ENCODE data around the gene OTULIN. TPM values are rescaled to one million over a fixed set of nuclear protein-coding genes. Genes with fewer than 3 reads are reported as not detected.

Gene OTULIN
- total and polyA plus RNA-seq, 2 of the 8 experiments (the other 6 are each of a cell fraction or from before 2014, with no cell fraction given): 5.2 to 34.8 TPM

DNA sequence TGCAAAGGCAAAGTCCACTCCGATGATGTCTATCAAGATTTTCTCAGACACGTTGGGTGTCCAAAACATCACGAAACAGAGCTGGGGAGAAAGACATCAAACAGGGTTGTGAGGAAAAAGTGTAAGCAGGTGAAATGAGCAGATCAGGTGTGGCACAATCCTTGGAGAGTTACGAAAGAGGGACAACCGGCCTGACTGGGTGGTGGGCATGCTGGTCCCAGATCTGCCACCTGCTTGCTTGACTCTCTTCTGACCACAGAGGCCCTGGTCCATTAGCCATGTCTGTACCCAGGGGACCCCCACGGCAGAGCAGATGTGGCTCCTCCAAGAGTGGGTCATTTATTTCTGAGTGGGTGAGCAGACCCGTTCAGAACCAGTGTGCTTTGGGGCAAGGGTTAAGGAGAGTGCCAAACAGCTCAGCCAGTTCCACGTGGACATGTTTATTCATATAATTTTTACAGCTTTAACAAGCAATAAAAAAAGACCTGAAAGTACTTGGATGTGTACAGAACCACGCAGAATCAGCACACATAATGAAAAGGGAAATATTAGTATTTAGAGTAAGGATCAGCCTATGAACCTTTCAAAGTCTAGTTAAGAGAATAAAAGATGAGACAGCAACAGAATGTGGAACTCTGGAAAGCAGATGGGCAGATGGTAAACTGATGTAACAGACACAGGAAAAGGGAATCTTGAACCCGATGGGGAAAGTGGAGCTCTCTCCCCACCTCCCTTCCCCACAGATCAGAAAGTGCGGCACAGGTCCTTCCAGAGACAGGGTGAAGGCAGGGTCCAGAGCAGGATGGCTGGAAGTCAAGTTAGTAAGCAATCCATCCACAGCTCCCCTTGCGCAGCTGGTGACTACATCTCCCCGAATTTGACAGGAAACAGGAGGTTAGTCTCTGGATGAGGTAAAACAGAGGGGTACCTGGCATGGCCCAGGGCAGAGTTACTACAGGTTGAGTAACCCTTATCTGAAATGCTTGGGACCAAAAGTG is 52.5 kb downstream of the OTULIN start (continued):
- TF ChIP-seq YY1 (IDR thresholded peaks at IDR 0.05; ENCODE audit: low read depth, low read length): no peak
- TF ChIP-seq BCL11A (IDR thresholded peaks at IDR 0.05; ENCODE audit: low read depth in 2 of 2, low read length in 2 of 2): no peak
- no peak for TF ChIP-seq CHD1 (IDR thresholded peaks at IDR 0.05; ENCODE audit: low read depth, low read length)
- no peak for TF ChIP-seq NANOG (IDR thresholded peaks at IDR 0.05; ENCODE audit: insufficient read depth, low read depth, low read length, poor library complexity, severe bottlenecking)
- TF ChIP-seq, protein P1, sequence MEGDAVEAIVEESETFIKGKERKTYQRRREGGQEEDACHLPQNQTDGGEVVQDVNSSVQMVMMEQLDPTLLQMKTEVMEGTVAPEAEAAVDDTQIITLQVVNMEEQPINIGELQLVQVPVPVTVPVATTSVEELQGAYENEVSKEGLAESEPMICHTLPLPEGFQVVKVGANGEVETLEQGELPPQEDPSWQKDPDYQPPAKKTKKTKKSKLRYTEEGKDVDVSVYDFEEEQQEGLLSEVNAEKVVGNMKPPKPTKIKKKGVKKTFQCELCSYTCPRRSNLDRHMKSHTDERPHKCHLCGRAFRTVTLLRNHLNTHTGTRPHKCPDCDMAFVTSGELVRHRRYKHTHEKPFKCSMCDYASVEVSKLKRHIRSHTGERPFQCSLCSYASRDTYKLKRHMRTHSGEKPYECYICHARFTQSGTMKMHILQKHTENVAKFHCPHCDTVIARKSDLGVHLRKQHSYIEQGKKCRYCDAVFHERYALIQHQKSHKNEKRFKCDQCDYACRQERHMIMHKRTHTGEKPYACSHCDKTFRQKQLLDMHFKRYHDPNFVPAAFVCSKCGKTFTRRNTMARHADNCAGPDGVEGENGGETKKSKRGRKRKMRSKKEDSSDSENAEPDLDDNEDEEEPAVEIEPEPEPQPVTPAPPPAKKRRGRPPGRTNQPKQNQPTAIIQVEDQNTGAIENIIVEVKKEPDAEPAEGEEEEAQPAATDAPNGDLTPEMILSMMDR (IDR thresholded peaks at IDR 0.05; ENCODE audit: control extremely low read depth in 1 of 3, insufficient read depth in 1 of 3, low read depth in 1 of 3, low read length in 3 of 3): no peak
- TF ChIP-seq TAF1 (IDR thresholded peaks at IDR 0.05; ENCODE audit: low read depth, low read length): no peak
